Measurements from ENCODE around the gene GPR3. TPM values are rescaled to one million over a fixed set of nuclear protein-coding genes. Genes with fewer than 3 reads are reported as not detected.
A peak's percentile ranks its signal among the peaks of the same experiment; 100 is the strongest.

Gene GPR3
- total RNA-seq, 2 experiments from 2014 or later: 1.1 to 1.3 TPM

- H3K4me1 Mint-ChIP-seq: peaks cover 21% of the 10 kb centered on the region
- H3K36me3 Mint-ChIP-seq (ENCODE audit: low read depth): peaks cover 6% of the 10 kb centered on the region
- no peak for ATAC-seq
- peak overlapping the region; percentile 8 for H3K4me3 Mint-ChIP-seq
- intact Hi-C loops (cut with DNase I, micrococcal nuclease): no loop called here
- no peak overlapping the region for H3K27ac Mint-ChIP-seq
- H3K9me3 Mint-ChIP-seq (ENCODE audit: low read depth): no peaks in the 10 kb centered on the region
- no peak for DNase-seq
- no peaks in the 10 kb centered on the region for H3K27me3 Mint-ChIP-seq
- ChIA-PET POLR2A (no interaction called here), CTCF (interaction anchor here (0.6 to 0.7 kb wide), 2 partner anchors 15 to 440 kb away, joined by 3 read pairs; no protein-coding TSS in a partner anchor)
Observed at GRCh38 chr1:27350663-27351540, 41.5 kb upstream of the GPR3 start.

- no peaks in the 10 kb centered on the region for H3K9me3 Mint-ChIP-seq (ENCODE audit: low read depth)
- ATAC-seq (no peak), DNase-seq (no peak)
- peaks cover 2% of the 10 kb centered on the region for H3K36me3 Mint-ChIP-seq (ENCODE audit: low read depth)
- H3K27me3 Mint-ChIP-seq: no peaks in the 10 kb centered on the region
- ChIA-PET POLR2A (no interaction called here), CTCF (interaction anchor here (0.6 to 3.4 kb wide), 6 partner anchors 14 to 439 kb away, joined by 3 to 20 read pairs (median 3); partner anchors contain the start of gene WASF2)
- peaks cover 23% of the 10 kb centered on the region for H3K4me1 Mint-ChIP-seq
- H3K27ac Mint-ChIP-seq: no peak overlapping the region
- intact Hi-C loops (cut with DNase I, micrococcal nuclease): no loop called here
- H3K4me3 Mint-ChIP-seq: no peak overlapping the region
Observed at GRCh38 chr1:27351541-27352107, 40.8 kb upstream of the GPR3 start.

- H3K27ac Mint-ChIP-seq: no peak overlapping the region
- H3K9me3 Mint-ChIP-seq (ENCODE audit: low read depth): no peaks in the 10 kb centered on the region
- H3K27me3 Mint-ChIP-seq: no peaks in the 10 kb centered on the region
- ChIA-PET CTCF (interaction anchor here (0.7 to 3.4 kb wide), 4 partner anchors 8 to 94 kb away, joined by 4 to 20 read pairs (median 6); no protein-coding TSS in a partner anchor), POLR2A (no interaction called here)
- no peak overlapping the region for H3K4me3 Mint-ChIP-seq
- ATAC-seq: no peak
- intact Hi-C loops (cut with DNase I, micrococcal nuclease): no loop called here
- H3K4me1 Mint-ChIP-seq: peaks cover 30% of the 10 kb centered on the region
- peaks cover 2% of the 10 kb centered on the region for H3K36me3 Mint-ChIP-seq (ENCODE audit: low read depth)
- no peak for DNase-seq
Observed at GRCh38 chr1:27353166-27353565, 39.3 kb upstream of the GPR3 start.

GRCh38 chr1:27353629-27354028, 38.8 kb upstream of the GPR3 start:
- DNase-seq (no peak), ATAC-seq (no peak)
- CTCF ChIA-PET: interaction anchor here (0.6 to 3.4 kb wide), 8 partner anchors 9 to 309 kb away, joined by 3 to 20 read pairs (median 4); partner anchors contain the start of gene SYTL1
- H3K9me3 Mint-ChIP-seq (ENCODE audit: low read depth): no peaks in the 10 kb centered on the region
- no peak overlapping the region for H3K27ac Mint-ChIP-seq
- no peaks in the 10 kb centered on the region for H3K27me3 Mint-ChIP-seq
- intact Hi-C loops (cut with DNase I, micrococcal nuclease): no loop called here
- peaks cover 30% of the 10 kb centered on the region for H3K4me1 Mint-ChIP-seq
- no peak overlapping the region for H3K4me3 Mint-ChIP-seq
- H3K36me3 Mint-ChIP-seq (ENCODE audit: low read depth): peaks cover 2% of the 10 kb centered on the region
- POLR2A ChIA-PET: no interaction called here

GRCh38 chr1:27355683-27356082, 36.7 kb upstream of the GPR3 start:
- peak overlapping the region; percentile 64 for H3K4me3 Mint-ChIP-seq
- DNase-seq (no peak), ATAC-seq (no peak)
- peaks cover 2% of the 10 kb centered on the region for H3K36me3 Mint-ChIP-seq (ENCODE audit: low read depth)
- intact Hi-C loops (cut with DNase I, micrococcal nuclease): no loop called here
- CTCF ChIA-PET: interaction anchor here (0.6 to 3.8 kb wide), 9 partner anchors 9 to 201 kb away, joined by 3 to 28 read pairs (median 4); partner anchors contain the start of genes MAP3K6 and SYTL1
- H3K27ac Mint-ChIP-seq: no peak overlapping the region
- POLR2A ChIA-PET: interaction anchor here (1.0 kb wide), 1 partner anchor 201 kb away, joined by 3 read pairs; the partner anchor contains the start of gene SLC9A1
- no peaks in the 10 kb centered on the region for H3K9me3 Mint-ChIP-seq (ENCODE audit: low read depth)
- H3K4me1 Mint-ChIP-seq: peaks cover 40% of the 10 kb centered on the region
- H3K27me3 Mint-ChIP-seq: no peaks in the 10 kb centered on the region

GRCh38 chr1:27356277-27356618, 36.2 kb upstream of the GPR3 start:
- ChIA-PET POLR2A (interaction anchor here (1.0 kb wide), 1 partner anchor 201 kb away, joined by 3 read pairs; the partner anchor contains the start of gene SLC9A1), CTCF (interaction anchor here (0.6 to 3.8 kb wide), 10 partner anchors 9 to 218 kb away, joined by 3 to 28 read pairs (median 4); partner anchors contain the start of genes MAP3K6 and SYTL1)
- ATAC-seq: no peak
- intact Hi-C loops (cut with DNase I, micrococcal nuclease): no loop called here
- Mint-ChIP-seq H3K36me3 (ENCODE audit: low read depth) (peaks cover 2% of the 10 kb centered on the region), H3K27me3 (no peaks in the 10 kb centered on the region), H3K4me3 (peak overlapping the region; percentile 64), H3K9me3 (ENCODE audit: low read depth) (no peaks in the 10 kb centered on the region), H3K27ac (no peak overlapping the region), H3K4me1 (peaks cover 40% of the 10 kb centered on the region)
- no peak for DNase-seq

GRCh38 chr1:27356619-27357280, 35.7 kb upstream of the GPR3 start:
- Mint-ChIP-seq H3K27me3 (no peaks in the 10 kb centered on the region), H3K4me1 (peaks cover 40% of the 10 kb centered on the region), H3K36me3 (ENCODE audit: low read depth) (peaks cover 2% of the 10 kb centered on the region), H3K27ac (peak overlapping the region; percentile 73), H3K4me3 (peak overlapping the region; percentile 64), H3K9me3 (ENCODE audit: low read depth) (no peaks in the 10 kb centered on the region)
- ChIA-PET POLR2A (interaction anchor here (1.0 to 1.1 kb wide), 2 partner anchors 10 to 202 kb away, joined by 3 read pairs; partner anchors contain the start of gene SLC9A1), CTCF (interaction anchor here (0.6 to 3.8 kb wide), 29 partner anchors 8 to 1123 kb away, joined by 3 to 28 read pairs (median 4); partner anchors contain the start of genes CD164L2, MAP3K6 and SYTL1)
- intact Hi-C loops (cut with DNase I, micrococcal nuclease): loop anchor here (1.0 kb wide), 5 partner anchors 9 to 56 kb away; partner anchors contain the start of gene GPR3 (in 1 of the 2)
- peak; percentile 34 for ATAC-seq
- DNase-seq: peak; percentile 39

GRCh38 chr1:27357281-27358037, 35.0 kb upstream of the GPR3 start:
- ChIA-PET CTCF (interaction anchor here (0.6 to 3.8 kb wide), 33 partner anchors 8 to 1124 kb away, joined by 3 to 28 read pairs (median 4); partner anchors contain the start of genes CD164L2, MAP3K6 and SYTL1), POLR2A (interaction anchor here (1.0 to 1.1 kb wide), 2 partner anchors 9 to 12 kb away, joined by 3 read pairs; no protein-coding TSS in a partner anchor)
- Mint-ChIP-seq H3K4me1 (peaks cover 40% of the 10 kb centered on the region), H3K9me3 (ENCODE audit: low read depth) (no peaks in the 10 kb centered on the region), H3K27me3 (no peaks in the 10 kb centered on the region), H3K27ac (peak overlapping the region; percentile 73), H3K36me3 (ENCODE audit: low read depth) (peaks cover 2% of the 10 kb centered on the region), H3K4me3 (peak overlapping the region; percentile 64)
- ATAC-seq (peak; percentile 78), DNase-seq (peak; percentile 91)
- intact Hi-C loops (cut with DNase I, micrococcal nuclease): loop anchor here (1.0 kb wide), 5 partner anchors 8 to 57 kb away; partner anchors contain the start of gene GPR3 (in 1 of the 2)

GRCh38 chr1:27358038-27358927, 34.1 kb upstream of the GPR3 start:
- no peak for ATAC-seq
- Mint-ChIP-seq H3K36me3 (ENCODE audit: low read depth) (peaks cover 2% of the 10 kb centered on the region), H3K4me3 (peak overlapping the region; percentile 64), H3K9me3 (ENCODE audit: low read depth) (no peaks in the 10 kb centered on the region), H3K27ac (no peak overlapping the region), H3K4me1 (peaks cover 40% of the 10 kb centered on the region), H3K27me3 (no peaks in the 10 kb centered on the region)
- ChIA-PET CTCF (interaction anchor here (0.6 to 3.8 kb wide), 24 partner anchors 8 to 360 kb away, joined by 3 to 28 read pairs (median 4); partner anchors contain the start of genes CD164L2, MAP3K6 and SYTL1), POLR2A (interaction anchor here (1.0 kb wide), 1 partner anchor 13 kb away, joined by 3 read pairs; no protein-coding TSS in a partner anchor)
- no peak for DNase-seq
- intact Hi-C loops (cut with DNase I, micrococcal nuclease): no loop called here
